ENCODE measurements around the gene ACOT11.

DNA sequence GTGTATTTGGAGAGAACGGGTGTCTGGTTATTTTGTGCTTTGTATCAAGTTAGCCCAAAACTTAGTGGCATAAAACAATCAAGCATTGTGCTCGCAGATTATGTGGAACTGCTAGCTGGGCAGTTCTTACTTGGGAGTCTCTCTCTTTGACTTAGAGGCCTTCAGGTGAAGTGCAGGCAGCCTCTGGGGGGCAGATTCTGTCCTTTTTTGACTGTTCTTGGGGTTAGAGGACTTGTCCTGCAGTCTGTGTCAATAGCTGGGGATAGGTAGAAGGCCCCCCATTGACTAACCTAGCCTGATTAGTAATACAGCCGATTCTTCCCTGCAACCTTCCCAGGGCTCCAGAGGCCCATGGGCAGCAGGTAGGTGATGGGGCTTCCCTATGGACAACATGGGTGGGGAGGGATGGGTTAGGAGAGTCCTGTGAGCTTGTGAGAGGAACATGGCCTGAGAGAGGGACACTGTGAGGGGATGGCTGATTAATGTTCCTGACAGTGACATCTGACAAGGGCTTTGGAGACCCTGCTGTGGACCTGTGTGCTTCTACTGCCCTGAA is 37.2 kb upstream of the ACOT11 start:
- TF ChIP-seq, protein P1, sequence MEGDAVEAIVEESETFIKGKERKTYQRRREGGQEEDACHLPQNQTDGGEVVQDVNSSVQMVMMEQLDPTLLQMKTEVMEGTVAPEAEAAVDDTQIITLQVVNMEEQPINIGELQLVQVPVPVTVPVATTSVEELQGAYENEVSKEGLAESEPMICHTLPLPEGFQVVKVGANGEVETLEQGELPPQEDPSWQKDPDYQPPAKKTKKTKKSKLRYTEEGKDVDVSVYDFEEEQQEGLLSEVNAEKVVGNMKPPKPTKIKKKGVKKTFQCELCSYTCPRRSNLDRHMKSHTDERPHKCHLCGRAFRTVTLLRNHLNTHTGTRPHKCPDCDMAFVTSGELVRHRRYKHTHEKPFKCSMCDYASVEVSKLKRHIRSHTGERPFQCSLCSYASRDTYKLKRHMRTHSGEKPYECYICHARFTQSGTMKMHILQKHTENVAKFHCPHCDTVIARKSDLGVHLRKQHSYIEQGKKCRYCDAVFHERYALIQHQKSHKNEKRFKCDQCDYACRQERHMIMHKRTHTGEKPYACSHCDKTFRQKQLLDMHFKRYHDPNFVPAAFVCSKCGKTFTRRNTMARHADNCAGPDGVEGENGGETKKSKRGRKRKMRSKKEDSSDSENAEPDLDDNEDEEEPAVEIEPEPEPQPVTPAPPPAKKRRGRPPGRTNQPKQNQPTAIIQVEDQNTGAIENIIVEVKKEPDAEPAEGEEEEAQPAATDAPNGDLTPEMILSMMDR (IDR thresholded peaks at IDR 0.05) = no peak
- no peak for TF ChIP-seq POLR2A (IDR thresholded peaks at IDR 0.05)
